ENCODE measurements around the gene NMNAT2.

DNA sequence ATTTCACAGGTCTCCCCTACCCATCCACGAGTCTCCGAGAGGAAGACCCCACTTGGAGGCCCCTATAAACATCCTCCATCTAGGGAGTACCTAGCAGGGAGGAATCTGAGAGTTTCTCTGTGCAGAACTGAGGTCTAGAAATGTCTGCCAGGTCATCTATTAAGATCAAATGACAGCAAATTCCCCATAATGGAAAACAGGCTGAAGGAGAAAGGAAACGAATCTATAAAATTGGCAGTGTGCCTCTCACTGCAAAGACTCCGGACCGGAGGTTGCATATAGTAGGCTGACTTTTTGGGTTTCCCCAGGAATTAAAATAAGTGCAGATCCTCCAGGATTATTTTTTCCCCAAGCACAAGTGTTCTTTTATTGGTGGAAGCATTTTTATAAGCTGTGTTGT lies 57.7 kb downstream of the NMNAT2 start:
- TF ChIP-seq CTCF (conservative IDR thresholded peaks at IDR 0.05; ENCODE audit: low read depth, low read length) (no peak), EZH2 (IDR thresholded peaks at IDR 0.05; ENCODE audit: borderline replicate concordance, low read depth, low read length, poor library complexity, severe bottlenecking) (no peak)
